K562 (cell line): ENCODE results near the gene KIAA0319L. TPM values are rescaled to one million over a fixed set of nuclear protein-coding genes. Genes with fewer than 3 reads are reported as not detected.

Source experiments
- ATAC-seq: fragments of 200-7000 bp; cut with Tn5 transposase; 3 replicates; pipeline ENCODE4 v1.9.1; 2020; ENCODE audit warnings: moderate library complexity
- BruUV-seq: library from RNA; stranded (reverse); fragments of 400-500 nt; replicated peaks from 2 replicates; lab custom pipeline; 2021; lab: Mats Ljungman, UMichigan
- CTCF ChIA-PET: fragments of 300-600 bp; formaldehyde crosslinking; extraction: SDS; loops from one replicate; lab custom pipeline; 2021; ENCODE audit warnings: low intra/inter-chr PET ratio; lab: Yijun Ruan, JAX
- POLR2A ChIA-PET: fragments of 300-600, 350-650 bp; sonication (Branson Sonifier 250); formaldehyde crosslinking; extraction: SDS; loops from one replicate; lab custom pipeline; 2021; ENCODE audit warnings: antibody characterized with exemption, inconsistent platforms; lab: Yijun Ruan, JAX
- DNase-seq, 4 experiments: peaks; one replicate each; pipeline versions ENCODE4 v3.0.0 to v3.0.0-alpha.2; 2011 to 2018; ENCODE audit warnings: low spot score in 3 of 4, mixed read lengths in 3 of 4; ENCODE audit errors: extremely low read depth in 1 of 4
- FAIRE-seq: peaks from 2 replicates; lab custom pipeline; 2011; peaks lifted over from hg19 to GRCh38; lab: Jason Lieb, UNC
- H2AFZ ChIP-seq: 2 replicates; pipeline ENCODE4 v1.6.0; 2011; ENCODE audit warnings: low read depth, low read length, control low read depth, inconsistent platforms
- H3K27ac ChIP-seq: fragments of 200-600 bp; 3 replicates; pipeline ENCODE4 v1.8.0; 2011; ENCODE audit warnings: low read depth, mild to moderate bottlenecking, control low read depth, inconsistent platforms, low read length, moderate library complexity, mixed read lengths; ENCODE audit errors: extremely low read depth
- H3K27me3 ChIP-seq, 2 experiments: fragments of 300-600 bp in 1 of 2; 2 replicates in 1 of 2; 3 replicates in 1 of 2; pipeline versions ENCODE4 v1.6.0 to v1.8.0; 2011; ENCODE audit warnings: inconsistent platforms in 2 of 2, low read length in 2 of 2, mild to moderate bottlenecking in 1 of 2, mixed read lengths in 1 of 2, moderate library complexity in 1 of 2; ENCODE audit not compliant: control insufficient read depth in 2 of 2, insufficient read depth in 2 of 2
- H3K36me3 ChIP-seq: fragments of 300-600 bp; 3 replicates; pipeline ENCODE4 v1.8.0; 2011; ENCODE audit warnings: mild to moderate bottlenecking, low read length, inconsistent platforms; ENCODE audit not compliant: control insufficient read depth, insufficient read depth
- H3K4me1 ChIP-seq, 2 experiments: fragments of 200-600 bp in 1 of 2; replicated peaks in 1 of 2; 2 replicates in 1 of 2; 3 replicates in 1 of 2; pipeline versions ENCODE4 v1.5.1 to v1.8.0; 2011; ENCODE audit warnings: inconsistent platforms in 2 of 2, low read length in 2 of 2, mild to moderate bottlenecking in 1 of 2, mixed read lengths in 1 of 2, moderate library complexity in 1 of 2; ENCODE audit not compliant: control insufficient read depth in 2 of 2, insufficient read depth in 2 of 2
- H3K4me2 ChIP-seq: 2 replicates; pipeline ENCODE4 v1.6.1; 2011; ENCODE audit warnings: low read length, control low read depth, inconsistent platforms, mixed read lengths; ENCODE audit not compliant: insufficient read depth
- H3K4me3 ChIP-seq: fragments of 200-600 bp; sonication (generic), shearing (Covaris generic); 2 replicates; pipeline ENCODE4 v1.5.1; 2016; ENCODE audit warnings: control low read depth, inconsistent platforms
- H3K79me2 ChIP-seq: fragments of 200-600 bp; 3 replicates; pipeline ENCODE4 v1.8.0; 2011; ENCODE audit warnings: low read length, inconsistent platforms; ENCODE audit not compliant: control insufficient read depth, insufficient read depth
- H3K9ac ChIP-seq, 2 experiments: 2 replicates each; pipeline versions ENCODE4 v1.6.0 to v1.6.1; 2011; ENCODE audit warnings: low read depth in 2 of 2, low read length in 2 of 2, control low read depth in 1 of 2, inconsistent platforms in 1 of 2, mild to moderate bottlenecking in 1 of 2, mixed read lengths in 1 of 2; ENCODE audit not compliant: insufficient read depth in 1 of 2
- H3K9me1 ChIP-seq: one replicate; pipeline ENCODE4 v1.6.0; 2011; ENCODE audit warnings: inconsistent platforms, mild to moderate bottlenecking, low read length, moderate library complexity; ENCODE audit not compliant: control insufficient read depth, insufficient read depth
- H3K9me3 ChIP-seq: replicated peaks from 2 replicates; pipeline ENCODE4 v1.5.1; 2011; ENCODE audit warnings: low read depth, low read length, inconsistent platforms; ENCODE audit not compliant: control insufficient read depth, insufficient read depth
- H4K20me1 ChIP-seq: replicated peaks from 2 replicates; pipeline ENCODE4 v1.6.1; 2011; ENCODE audit warnings: low read length, inconsistent platforms, mixed read lengths; ENCODE audit not compliant: control insufficient read depth, insufficient read depth
- CREB3 ChIP-seq: fragments of 450-650 bp; conservative IDR thresholded peaks from 2 replicates; pipeline ENCODE4 v1.6.1; 2016; ENCODE audit warnings: missing genetic modification characterization, low read depth, mild to moderate bottlenecking, missing compliant biosample characterization, moderate library complexity
- HDAC2 ChIP-seq: fragments of 450-650 bp; IDR thresholded peaks from 2 replicates; pipeline ENCODE4 v1.6.1; 2016; ENCODE audit warnings: mild to moderate bottlenecking
- NONO ChIP-seq, 2 experiments: fragments of 200-400 bp in 1 of 2; fragments of 450-650 bp in 1 of 2; formaldehyde crosslinking in 1 of 2; IDR thresholded peaks; 2 replicates each; pipeline ENCODE4 v1.6.1; 2017; ENCODE audit warnings: low read depth in 2 of 2, mild to moderate bottlenecking in 2 of 2, moderate library complexity in 2 of 2, low read length in 1 of 2
- TCF7L2 ChIP-seq: fragments of 150-350 bp; IDR thresholded peaks from 2 replicates; pipeline ENCODE4 v1.6.1; 2016; ENCODE audit warnings: low read depth, mild to moderate bottlenecking, low read length, moderate library complexity
- ZFP91 ChIP-seq: sonication (generic); formaldehyde crosslinking; IDR thresholded peaks from 2 replicates; pipeline ENCODE4 v1.8.0; 2022; ENCODE audit warnings: mild to moderate bottlenecking, missing genetic modification reagents
- WGBS: fragments of 100-300 bp; shearing (Covaris generic); methylation state at CpG from one replicate; pipeline ENCODE4 v1.1.6; 2016; ENCODE audit warnings: low coverage, mixed read lengths; ENCODE audit not compliant: insufficient coverage; ENCODE audit errors: missing lambda C conversion rate; 5-methylcytosine and 5-hydroxymethylcytosine counted together
- in situ Hi-C: fragments of 300-500 bp; cut with MboI; formaldehyde crosslinking; loops from 4 replicates; pipeline ENCODE4 v1.15.0; 2018; ENCODE audit warnings: inconsistent platforms, mixed read lengths
- intact Hi-C: fragments of 100-400 bp; cut with micrococcal nuclease; formaldehyde crosslinking; loops from 2 replicates; pipeline ENCODE4 v1.14.2; 2022
- polyA plus RNA-seq, 8 experiments: library from polyadenylated mRNA; depleted of rRNA in 4 of 8; stranded (reverse) in 5 of 8; unstranded in 3 of 8; fragments of >200 nt; fragmentation: Nextera tagmentation in 2 of 8; fragmentation: Illumina TruSeq in 1 of 8; extraction: Ambion mirVana in 2 of 8; extraction: Trizol in 1 of 8; gene quantifications; 2 replicates each; pipeline versions ENCODE4 v1.2.1 to v1.2.3, GENCODE V29; 2011 to 2014; ENCODE audit warnings: inconsistent platforms in 1 of 8, missing spikeins in 1 of 8
- total RNA-seq, 7 experiments: library from RNA; depleted of rRNA in 6 of 7; stranded (reverse); fragments of >200 nt in 6 of 7; fragmentation: Illumina TruSeq in 2 of 7; extraction: Trizol in 2 of 7; gene quantifications; 2 replicates each; pipeline versions ENCODE4 v1.2.1 to v1.2.3, GENCODE V29; 2011 to 2021; ENCODE audit warnings: low replicate concordance in 1 of 7

The KIAA0319L gene
- total and polyA plus RNA-seq, 9 of the 15 experiments (the other 6 are each of a cell fraction or from before 2014, with no cell fraction given): 2.4 to 51.7 (median 27.4) TPM

DNA sequence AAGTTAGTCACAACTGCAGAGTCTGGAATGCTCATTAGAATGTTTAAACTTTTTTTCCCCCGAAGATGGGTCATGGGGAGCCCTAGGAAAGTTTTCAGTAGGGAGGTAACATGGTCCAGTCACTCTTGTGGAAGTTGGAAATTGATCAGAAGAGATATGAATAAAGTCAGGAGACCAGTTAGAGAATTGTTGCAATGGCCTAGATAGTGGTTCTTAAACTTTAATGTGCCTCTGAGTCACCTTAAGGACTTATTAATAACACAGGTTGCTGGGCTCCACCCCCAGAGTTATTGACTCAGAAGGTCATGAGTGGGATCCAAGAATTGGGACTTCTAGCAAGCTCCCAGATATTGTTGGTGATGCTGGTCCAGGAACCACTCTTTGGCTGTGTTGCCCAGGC lies 12.7 kb upstream of the KIAA0319L start:
- BruUV-seq: no TSS peak
- H3K27ac ChIP-seq: no peak overlapping the region
- DNase-seq (no peak), ATAC-seq (no peak), FAIRE-seq (no peak)
- H3K9ac ChIP-seq: no peak overlapping the region
- peaks cover 3 to 18% of the 10 kb centered on the region in 2 experiments; a peak in 4 of 5 replicates for H3K27me3 ChIP-seq
- 9% methylated on average over 1 of the region's 1 CpG for WGBS
- POLR2A ChIA-PET: interaction anchor here (0.5 to 1.2 kb wide), 4 partner anchors 13 to 827 kb away, joined by 3 to 4 read pairs (median 3); no protein-coding TSS in a partner anchor
- H3K9me1 ChIP-seq: no peaks in the 10 kb centered on the region
- no peak overlapping the region for H2AFZ ChIP-seq
- peaks cover 3 to 23% of the 10 kb centered on the region in 2 experiments; a peak in 2 of 5 replicates for H3K4me1 ChIP-seq
- H3K36me3 ChIP-seq: peaks cover 8% of the 10 kb centered on the region; the same call in 1 of the 3 replicates
- intact Hi-C loops: loop anchor here (1.0 kb wide), 4 partner anchors 76 to 204 kb away; no protein-coding TSS in a partner anchor
- H3K4me3 ChIP-seq: no peak overlapping the region
- H3K4me2 ChIP-seq: no peak overlapping the region
- in situ Hi-C loops: loop anchor here (5.0 to 10.0 kb wide), 3 partner anchors 152 to 365 kb away; no protein-coding TSS in a partner anchor
- TF ChIP-seq TCF7L2 (no peak), CREB3 (tag) (no peak), NONO (IDR thresholded peaks at IDR 0.05; ENCODE audit: low read depth in 2 of 2, low read length in 1 of 2) (no peak), HDAC2 (no peak), ZFP91 (CRISPR knock-in tag) (no peak)
- CTCF ChIA-PET: interaction anchor here (1.0 to 3.6 kb wide), 5 partner anchors 111 to 204 kb away, joined by 3 to 47 read pairs (median 11); no protein-coding TSS in a partner anchor
- no peaks in the 10 kb centered on the region for H3K9me3 ChIP-seq
- no peaks in the 10 kb centered on the region for H3K79me2 ChIP-seq
- peaks cover 12% of the 10 kb centered on the region; the same call in 1 of the 2 replicates for H4K20me1 ChIP-seq
